Astrocyte (in vitro differentiated cells and primary cell): ENCODE data around the gene NOXO1. TPM values are rescaled to one million over a fixed set of nuclear protein-coding genes. Genes with fewer than 3 reads are reported as not detected.

Source experiments
- DNase-seq: peaks from one replicate; pipeline ENCODE4 v3.0.0-alpha.2; 2010; ENCODE audit warnings: low read depth
- FAIRE-seq: peaks from 2 replicates; lab custom pipeline; 2011; peaks lifted over from hg19 to GRCh38; lab: Jason Lieb, UNC
- H2AFZ ChIP-seq: 2 replicates; pipeline ENCODE4 v1.6.0; 2012; ENCODE audit warnings: low read depth, low read length, inconsistent platforms
- H3K27ac ChIP-seq: 2 replicates; pipeline ENCODE4 v1.5.1; 2011; ENCODE audit warnings: low read depth, low read length, inconsistent platforms
- H3K27me3 ChIP-seq: 2 replicates; pipeline ENCODE4 v1.6.0; 2011; ENCODE audit warnings: low read length, inconsistent platforms; ENCODE audit not compliant: insufficient read depth
- H3K36me3 ChIP-seq: 2 replicates; pipeline ENCODE4 v1.5.1; 2011; ENCODE audit warnings: low read length, inconsistent platforms; ENCODE audit not compliant: insufficient read depth
- H3K4me1 ChIP-seq: 2 replicates; pipeline ENCODE4 v1.5.1; 2011; ENCODE audit warnings: low read length, inconsistent platforms; ENCODE audit not compliant: insufficient read depth
- H3K4me2 ChIP-seq: 2 replicates; pipeline ENCODE4 v1.6.0; 2012; ENCODE audit warnings: low read length, inconsistent platforms
- H3K4me3 ChIP-seq: 2 replicates; pipeline ENCODE4 v1.5.1; 2011; ENCODE audit warnings: low read depth, mild to moderate bottlenecking, low read length, inconsistent platforms; ENCODE audit not compliant: insufficient read depth
- H3K79me2 ChIP-seq: 2 replicates; pipeline ENCODE4 v1.6.0; 2012; ENCODE audit warnings: mild to moderate bottlenecking, low read length, inconsistent platforms; ENCODE audit not compliant: insufficient read depth
- H3K9ac ChIP-seq: 2 replicates; pipeline ENCODE4 v1.6.0; 2012; ENCODE audit warnings: mild to moderate bottlenecking, low read length, inconsistent platforms
- H3K9me3 ChIP-seq: 2 replicates; pipeline ENCODE4 v1.5.1; 2012; ENCODE audit warnings: low read depth, mild to moderate bottlenecking, low read length, inconsistent platforms; ENCODE audit not compliant: insufficient read depth
- H4K20me1 ChIP-seq: 2 replicates; pipeline ENCODE4 v1.6.0; 2012; ENCODE audit warnings: low read length, inconsistent platforms; ENCODE audit not compliant: insufficient read depth
- H3K27ac Mint-ChIP-seq: one replicate; pipeline ENCODE4 v1.8.0; 2021; ENCODE audit warnings: mild to moderate bottlenecking, mixed read lengths; ENCODE audit not compliant: unreplicated experiment
- H3K27me3 Mint-ChIP-seq: one replicate; pipeline ENCODE4 v1.8.0; 2021; ENCODE audit warnings: low read depth, mixed read lengths; ENCODE audit not compliant: unreplicated experiment
- H3K36me3 Mint-ChIP-seq: one replicate; pipeline ENCODE4 v1.8.0; 2021; ENCODE audit warnings: low read depth, mixed read lengths; ENCODE audit not compliant: unreplicated experiment
- H3K4me1 Mint-ChIP-seq: one replicate; pipeline ENCODE4 v1.8.0; 2021; ENCODE audit warnings: low read depth, mixed read lengths; ENCODE audit not compliant: unreplicated experiment
- H3K4me3 Mint-ChIP-seq: one replicate; pipeline ENCODE4 v1.8.0; 2021; ENCODE audit warnings: mild to moderate bottlenecking, moderate library complexity, mixed read lengths; ENCODE audit not compliant: unreplicated experiment
- H3K9me3 Mint-ChIP-seq: one replicate; pipeline ENCODE4 v1.8.0; 2021; ENCODE audit warnings: mild to moderate bottlenecking, mixed read lengths; ENCODE audit not compliant: unreplicated experiment
- EZH2 ChIP-seq: IDR thresholded peaks from 2 replicates; pipeline ENCODE4 v1.6.1; 2012; ENCODE audit warnings: mild to moderate bottlenecking, low read length, inconsistent platforms; ENCODE audit not compliant: insufficient read depth
- total RNA-seq: library from RNA; stranded (reverse); gene quantifications from 2 replicates; pipeline ENCODE4 v1.2.1, GENCODE V29; 2021
- TF ChIP-seq, protein P1 (sequence below): IDR thresholded peaks from 2 replicates; pipeline ENCODE4 v1.5.1; 2011; ENCODE audit warnings: low read depth, mild to moderate bottlenecking, inconsistent platforms, low read length, moderate library complexity; ENCODE audit not compliant: insufficient read depth

NOXO1 gene
- total RNA-seq, 1 donor from 2014 or later: 0.89 TPM

DNA sequence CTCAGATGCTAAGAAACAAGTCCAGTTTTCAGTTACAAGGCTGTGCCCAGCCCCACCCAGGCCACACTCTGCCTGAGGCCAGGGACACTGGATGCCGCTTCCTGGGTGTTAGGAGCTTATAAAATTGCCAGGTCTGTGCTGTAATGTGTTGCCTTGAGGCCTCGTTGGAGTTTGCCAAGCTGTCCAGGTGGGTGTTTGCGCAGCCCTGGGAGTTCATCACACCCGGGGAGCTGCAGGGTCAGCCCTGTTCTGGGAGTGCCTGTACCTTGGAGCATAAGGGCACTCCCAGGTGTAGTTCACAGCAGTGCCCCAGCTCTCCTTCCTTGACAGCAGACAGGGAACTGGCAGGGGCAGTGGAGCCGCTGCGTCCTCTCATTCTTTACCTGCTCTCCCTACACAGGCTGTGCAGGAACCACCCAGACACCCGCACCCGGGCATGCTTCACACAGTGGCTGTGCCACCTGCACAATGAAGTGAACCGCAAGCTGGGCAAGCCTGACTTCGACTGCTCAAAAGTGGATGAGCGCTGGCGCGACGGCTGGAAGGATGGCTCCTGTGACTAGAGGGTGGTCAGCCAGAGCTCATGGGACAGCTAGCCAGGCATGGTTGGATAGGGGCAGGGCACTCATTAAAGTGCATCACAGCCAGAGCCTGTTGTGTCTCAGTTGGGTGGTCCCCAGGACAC is 4.3 kb upstream of the NOXO1 start:
- no peak for DNase-seq
- Mint-ChIP-seq H3K27me3 (peaks cover 26% of the 10 kb centered on the region), H3K9me3 (no peaks in the 10 kb centered on the region), H3K36me3 (peaks cover 2% of the 10 kb centered on the region), H3K4me1 (peaks cover 2% of the 10 kb centered on the region), H3K4me3 (peak overlapping the region; percentile 86), H3K27ac (no peak overlapping the region)
- peaks cover 5% of the 10 kb centered on the region for H3K36me3 ChIP-seq
- H3K9ac ChIP-seq: no peak overlapping the region
- no peak overlapping the region for H3K4me3 ChIP-seq
- H4K20me1 ChIP-seq: peaks cover 35% of the 10 kb centered on the region
- no peak for FAIRE-seq
- H3K9me3 ChIP-seq: no peaks in the 10 kb centered on the region
- H3K4me1 ChIP-seq: peaks cover 17% of the 10 kb centered on the region
- peaks cover 36% of the 10 kb centered on the region for H3K27me3 ChIP-seq
- no peak overlapping the region for H3K27ac ChIP-seq
- TF ChIP-seq, protein P1, sequence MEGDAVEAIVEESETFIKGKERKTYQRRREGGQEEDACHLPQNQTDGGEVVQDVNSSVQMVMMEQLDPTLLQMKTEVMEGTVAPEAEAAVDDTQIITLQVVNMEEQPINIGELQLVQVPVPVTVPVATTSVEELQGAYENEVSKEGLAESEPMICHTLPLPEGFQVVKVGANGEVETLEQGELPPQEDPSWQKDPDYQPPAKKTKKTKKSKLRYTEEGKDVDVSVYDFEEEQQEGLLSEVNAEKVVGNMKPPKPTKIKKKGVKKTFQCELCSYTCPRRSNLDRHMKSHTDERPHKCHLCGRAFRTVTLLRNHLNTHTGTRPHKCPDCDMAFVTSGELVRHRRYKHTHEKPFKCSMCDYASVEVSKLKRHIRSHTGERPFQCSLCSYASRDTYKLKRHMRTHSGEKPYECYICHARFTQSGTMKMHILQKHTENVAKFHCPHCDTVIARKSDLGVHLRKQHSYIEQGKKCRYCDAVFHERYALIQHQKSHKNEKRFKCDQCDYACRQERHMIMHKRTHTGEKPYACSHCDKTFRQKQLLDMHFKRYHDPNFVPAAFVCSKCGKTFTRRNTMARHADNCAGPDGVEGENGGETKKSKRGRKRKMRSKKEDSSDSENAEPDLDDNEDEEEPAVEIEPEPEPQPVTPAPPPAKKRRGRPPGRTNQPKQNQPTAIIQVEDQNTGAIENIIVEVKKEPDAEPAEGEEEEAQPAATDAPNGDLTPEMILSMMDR: no peak
- no peak for TF ChIP-seq EZH2
- no peak overlapping the region for H2AFZ ChIP-seq
- H3K4me2 ChIP-seq: peak overlapping the region; percentile 91
- peaks cover 16% of the 10 kb centered on the region for H3K79me2 ChIP-seq

DNA sequence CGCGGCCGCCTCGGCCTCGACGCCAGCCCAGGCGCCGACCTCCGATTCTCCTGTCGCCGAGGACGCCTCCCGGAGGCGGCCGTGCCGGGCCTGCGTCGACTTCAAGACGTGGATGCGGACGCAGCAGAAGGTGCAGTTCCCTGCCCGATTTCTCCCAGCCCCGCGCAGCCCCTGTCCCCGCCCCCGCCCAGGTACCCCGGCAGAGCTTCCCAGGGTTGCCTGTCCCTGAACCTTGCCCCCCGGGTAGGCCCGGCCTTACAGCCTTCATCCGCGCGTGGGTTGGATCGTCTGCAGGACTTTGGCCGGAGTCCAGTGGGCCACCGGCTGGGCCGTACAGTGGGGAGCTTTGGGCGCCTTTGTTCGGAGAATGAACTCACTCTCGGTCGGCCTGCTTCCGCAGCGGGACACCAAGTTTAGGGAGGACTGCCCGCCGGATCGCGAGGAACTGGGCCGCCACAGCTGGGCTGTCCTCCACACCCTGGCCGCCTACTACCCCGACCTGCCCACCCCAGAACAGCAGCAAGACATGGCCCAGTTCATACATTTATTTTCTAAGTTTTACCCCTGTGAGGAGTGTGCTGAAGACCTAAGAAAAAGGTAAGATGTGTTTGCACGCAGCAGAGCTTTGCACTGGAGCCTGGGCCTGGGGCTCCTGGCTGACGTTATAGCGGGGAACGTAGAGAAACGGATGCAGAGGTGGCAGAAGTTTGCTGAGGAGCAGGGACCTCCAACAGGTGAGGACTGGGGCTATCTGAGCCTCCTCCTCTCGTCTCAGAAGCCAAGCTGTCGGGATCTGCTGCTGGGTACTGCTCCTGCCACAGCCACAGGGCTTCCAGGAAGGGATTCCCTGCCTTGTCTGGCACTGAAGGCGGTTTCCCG is 3.3 kb upstream of the NOXO1 start:
- no peaks in the 10 kb centered on the region for H3K9me3 ChIP-seq
- Mint-ChIP-seq H3K4me3 (peak overlapping the region; percentile 86), H3K36me3 (peaks cover 2% of the 10 kb centered on the region), H3K9me3 (no peaks in the 10 kb centered on the region), H3K27me3 (peaks cover 29% of the 10 kb centered on the region), H3K4me1 (peaks cover 2% of the 10 kb centered on the region), H3K27ac (peak overlapping the region; percentile 58)
- peaks cover 40% of the 10 kb centered on the region for H3K27me3 ChIP-seq
- H2AFZ ChIP-seq: peak overlapping the region; percentile 60
- DNase-seq (peak; percentile 10), FAIRE-seq (no peak)
- TF ChIP-seq EZH2: no peak
- TF ChIP-seq, protein P1: no peak
- peak overlapping the region; percentile 91 for H3K4me2 ChIP-seq
- peaks cover 15% of the 10 kb centered on the region for H3K4me1 ChIP-seq
- peaks cover 5% of the 10 kb centered on the region for H3K36me3 ChIP-seq
- peak overlapping the region; percentile 68 for H3K4me3 ChIP-seq
- H3K27ac ChIP-seq: no peak overlapping the region
- peaks cover 45% of the 10 kb centered on the region for H4K20me1 ChIP-seq
- H3K79me2 ChIP-seq: peaks cover 16% of the 10 kb centered on the region
- peak overlapping the region; percentile 83 for H3K9ac ChIP-seq
